ENCODE measurements around the gene PHLPP1.

The PHLPP1 gene

GRCh38 chr18:62772860-62773584, 57.7 kb downstream of the PHLPP1 start:
- Histone ChIP-seq H3K9me2 (replicated peaks; ENCODE audit: insufficient read depth, low read length) (no peaks in the 10 kb centered on the region), H3K9ac (ENCODE audit: low read length) (no peak overlapping the region), H3K27ac (ENCODE audit: low read depth, low read length) (no peak overlapping the region), H3K4me3 (ENCODE audit: insufficient read depth, low read length, poor library complexity, severe bottlenecking) (no peak overlapping the region), H3K79me2 (ENCODE audit: insufficient read depth, low read length) (peaks cover 11% of the 10 kb centered on the region; the same call in 1 of the 2 replicates), H3K27me3 (ENCODE audit: low read length) (no peaks in the 10 kb centered on the region), H3K4me2 (ENCODE audit: low read depth, low read length, poor library complexity, severe bottlenecking) (no peak overlapping the region), H3F3A (ENCODE audit: insufficient read depth) (no peaks in the 10 kb centered on the region), H3K9me3 (ENCODE audit: insufficient read depth, low read length) (no peaks in the 10 kb centered on the region), H3K36me3 (ENCODE audit: low read length) (no peaks in the 10 kb centered on the region), H4K20me1 (ENCODE audit: low read depth, low read length) (peaks cover 17% of the 10 kb centered on the region), H2AFZ (ENCODE audit: low read depth, low read length, severe bottlenecking) (no peak overlapping the region)
- TF ChIP-seq CTCF (IDR thresholded peaks at IDR 0.05; ENCODE audit: insufficient read depth, low read length, poor library complexity, severe bottlenecking) (no peak), EZH2phosphoT487 (conservative IDR thresholded peaks at IDR 0.05; ENCODE audit: low read length) (no peak)

GRCh38 chr18:62773691-62774090, 58.4 kb downstream of the PHLPP1 start:
- peaks cover 18% of the 10 kb centered on the region; the same call in 1 of the 2 replicates for H3K79me2 ChIP-seq (ENCODE audit: insufficient read depth, low read length)
- no peak overlapping the region for H3K27ac ChIP-seq (ENCODE audit: low read depth, low read length)
- no peaks in the 10 kb centered on the region for H3K36me3 ChIP-seq (ENCODE audit: low read length)
- no peak overlapping the region for H3K9ac ChIP-seq (ENCODE audit: low read length)
- no peaks in the 10 kb centered on the region for H3K9me2 ChIP-seq (replicated peaks; ENCODE audit: insufficient read depth, low read length)
- no peak overlapping the region for H3K4me3 ChIP-seq (ENCODE audit: insufficient read depth, low read length, poor library complexity, severe bottlenecking)
- no peaks in the 10 kb centered on the region for H3K27me3 ChIP-seq (ENCODE audit: low read length)
- TF ChIP-seq CTCF (IDR thresholded peaks at IDR 0.05; ENCODE audit: insufficient read depth, low read length, poor library complexity, severe bottlenecking) = no peak
- no peak for TF ChIP-seq EZH2phosphoT487 (conservative IDR thresholded peaks at IDR 0.05; ENCODE audit: low read length)
- H3F3A ChIP-seq (ENCODE audit: insufficient read depth) = no peaks in the 10 kb centered on the region
- H3K4me2 ChIP-seq (ENCODE audit: low read depth, low read length, poor library complexity, severe bottlenecking) = no peak overlapping the region
- no peaks in the 10 kb centered on the region for H3K9me3 ChIP-seq (ENCODE audit: insufficient read depth, low read length)
- H4K20me1 ChIP-seq (ENCODE audit: low read depth, low read length) = peaks cover 18% of the 10 kb centered on the region
- H2AFZ ChIP-seq (ENCODE audit: low read depth, low read length, severe bottlenecking) = no peak overlapping the region

- Histone ChIP-seq H3F3A (ENCODE audit: insufficient read depth) (no peaks in the 10 kb centered on the region), H3K9me2 (replicated peaks; ENCODE audit: insufficient read depth, low read length) (no peaks in the 10 kb centered on the region), H3K27ac (ENCODE audit: low read depth, low read length) (no peak overlapping the region), H3K4me3 (ENCODE audit: insufficient read depth, low read length, poor library complexity, severe bottlenecking) (no peak overlapping the region), H3K4me2 (ENCODE audit: low read depth, low read length, poor library complexity, severe bottlenecking) (no peak overlapping the region), H3K79me2 (ENCODE audit: insufficient read depth, low read length) (peaks cover 24% of the 10 kb centered on the region; the same call in 1 of the 2 replicates), H3K36me3 (ENCODE audit: low read length) (no peaks in the 10 kb centered on the region), H3K9ac (ENCODE audit: low read length) (no peak overlapping the region), H4K20me1 (ENCODE audit: low read depth, low read length) (peaks cover 24% of the 10 kb centered on the region), H2AFZ (ENCODE audit: low read depth, low read length, severe bottlenecking) (no peak overlapping the region), H3K27me3 (ENCODE audit: low read length) (no peaks in the 10 kb centered on the region), H3K9me3 (ENCODE audit: insufficient read depth, low read length) (no peaks in the 10 kb centered on the region)
- no peak for TF ChIP-seq CTCF (IDR thresholded peaks at IDR 0.05; ENCODE audit: insufficient read depth, low read length, poor library complexity, severe bottlenecking)
- no peak for TF ChIP-seq EZH2phosphoT487 (conservative IDR thresholded peaks at IDR 0.05; ENCODE audit: low read length)
Measured at GRCh38 chr18:62776024-62776570, 60.8 kb downstream of the PHLPP1 start.
